K562 treated with DMSO at 1 percent for 12 hours (cell line): ENCODE results near the gene CCNJ. TPM values are rescaled to one million over a fixed set of nuclear protein-coding genes. Genes with fewer than 3 reads are reported as not detected.

Experiments used
- total RNA-seq: library from RNA; unstranded; fragments of 300-600 nt; gene quantifications from 2 replicates; pipeline ENCODE4 v1.2.3, GENCODE V29; 2022; ENCODE audit not compliant: insufficient read depth

CCNJ gene, protein sequence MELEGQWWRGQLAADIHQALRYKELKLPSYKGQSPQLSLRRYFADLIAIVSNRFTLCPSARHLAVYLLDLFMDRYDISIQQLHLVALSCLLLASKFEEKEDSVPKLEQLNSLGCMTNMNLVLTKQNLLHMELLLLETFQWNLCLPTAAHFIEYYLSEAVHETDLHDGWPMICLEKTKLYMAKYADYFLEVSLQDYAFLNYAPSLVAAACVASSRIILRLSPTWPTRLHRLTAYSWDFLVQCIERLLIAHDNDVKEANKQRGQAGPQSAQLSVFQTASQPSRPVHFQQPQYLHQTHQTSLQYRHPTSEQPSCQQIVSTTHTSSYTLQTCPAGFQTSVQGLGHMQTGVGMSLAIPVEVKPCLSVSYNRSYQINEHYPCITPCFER
- 2.1 and 8.3 TPM in 2 replicates for total RNA-seq

DNA sequence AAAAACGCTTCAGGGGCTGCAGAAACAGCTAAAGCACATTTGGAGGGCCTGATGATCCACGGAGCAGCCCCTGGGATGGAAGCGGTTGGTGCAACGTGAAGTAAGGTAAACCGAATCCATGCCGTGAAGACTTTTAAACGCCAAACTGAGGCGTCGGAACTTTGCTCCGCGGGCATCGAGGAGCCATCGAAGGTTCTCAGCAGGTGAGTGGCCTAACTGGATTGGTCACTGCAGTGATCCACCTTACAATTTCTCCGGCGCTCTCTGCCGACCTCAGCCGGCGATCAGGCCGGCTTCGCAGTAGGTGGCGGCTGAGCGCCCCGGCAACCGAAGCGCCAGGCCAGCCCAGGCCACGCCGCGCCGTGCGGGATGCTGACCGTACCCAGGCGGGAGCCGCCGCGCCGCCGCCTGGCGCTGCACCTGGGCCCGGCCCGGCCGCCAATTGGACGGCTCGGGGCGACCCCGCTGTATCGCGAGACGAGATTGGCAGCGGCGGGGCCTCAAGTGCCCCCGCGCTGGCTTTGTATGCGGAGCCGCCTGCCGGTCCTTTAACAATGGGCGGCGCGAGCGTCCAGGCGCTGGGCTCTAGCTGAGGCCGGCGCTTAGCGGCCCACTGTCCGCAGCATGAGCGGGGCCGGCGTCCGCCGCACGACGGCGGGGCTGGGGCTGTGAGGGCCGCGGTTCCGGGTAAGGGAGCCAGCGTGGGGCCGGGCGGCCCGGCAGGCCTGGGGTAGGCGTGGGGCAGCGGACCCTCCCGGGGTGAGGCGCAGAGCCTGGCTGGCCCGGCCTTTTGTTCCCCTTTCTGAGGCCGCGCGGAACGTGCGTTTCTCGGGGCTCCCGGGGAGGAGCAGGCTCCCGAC, at the start of gene CCNJ:
Gene CCNJ, plus strand, starts transcription at position 551 of the 860 bp plus-strand sequence. CDS start 811 bp downstream, outside the sequence.

Other genes with a start within 250 kb of the CCNJ start
- gene CC2D2B, start 135.6 kb upstream of the CCNJ start, total RNA-seq, result not detected in 2 replicates
- 2.0 and 11.9 TPM in 2 replicates for gene ZNF518A, start 86.7 kb downstream of the CCNJ start, total RNA-seq
- not detected in 2 replicates for gene BLNK, start 228.0 kb downstream of the CCNJ start, total RNA-seq